Activated T-cell treated with anti-CD3 and anti-CD28 coated beads for 4 hours (primary cell): ENCODE measurements around the gene PANX3.
A peak's percentile ranks its signal among the peaks of the same experiment; 100 is the strongest.

Source experiments
- DNase-seq: peaks from one replicate; pipeline ENCODE4 v3.0.0-alpha.2; 2020

PANX3 gene

DNA sequence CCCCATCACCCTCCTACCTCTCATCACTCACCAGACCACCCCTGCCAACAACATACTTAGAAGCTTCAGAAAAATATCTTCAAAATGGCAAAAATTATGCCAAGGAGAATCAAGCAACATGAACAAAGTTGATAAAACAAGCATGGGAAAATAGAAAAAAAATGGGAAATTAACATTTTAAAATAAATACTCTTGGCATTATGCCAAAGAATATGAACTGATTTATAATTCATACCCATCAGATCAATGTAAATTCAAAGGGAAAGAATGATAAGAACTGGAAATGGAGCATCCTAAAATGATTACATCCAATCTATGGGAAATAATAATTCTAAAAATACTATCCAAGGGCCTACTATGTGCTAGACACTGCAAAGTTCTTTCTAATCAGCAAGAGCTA lies 50.3 kb downstream of the PANX3 start:
- DNase-seq: no peak

DNA sequence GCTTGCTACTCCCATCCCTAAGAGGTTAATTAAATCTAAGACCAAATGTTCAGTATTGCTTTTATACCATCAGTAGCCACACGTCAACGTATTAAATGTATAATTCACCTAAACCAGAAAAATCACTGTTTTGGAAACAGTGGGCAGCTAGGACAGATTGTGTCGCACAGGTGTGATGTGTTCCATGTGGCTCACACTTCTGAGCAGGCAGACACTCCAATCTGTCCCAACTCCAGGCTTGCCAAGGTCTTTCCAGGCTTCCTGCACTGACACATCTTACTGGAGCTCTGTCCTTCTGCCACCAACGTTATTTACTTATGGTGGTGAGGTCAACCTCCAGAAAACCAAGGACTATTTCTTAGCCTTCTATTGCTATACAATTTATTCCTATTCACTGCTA lies 50.9 kb downstream of the PANX3 start:
- no peak for DNase-seq

GRCh38 chr11:124663861-124664260 lies 52.6 kb downstream of the PANX3 start:
- DNase-seq: no peak

DNA sequence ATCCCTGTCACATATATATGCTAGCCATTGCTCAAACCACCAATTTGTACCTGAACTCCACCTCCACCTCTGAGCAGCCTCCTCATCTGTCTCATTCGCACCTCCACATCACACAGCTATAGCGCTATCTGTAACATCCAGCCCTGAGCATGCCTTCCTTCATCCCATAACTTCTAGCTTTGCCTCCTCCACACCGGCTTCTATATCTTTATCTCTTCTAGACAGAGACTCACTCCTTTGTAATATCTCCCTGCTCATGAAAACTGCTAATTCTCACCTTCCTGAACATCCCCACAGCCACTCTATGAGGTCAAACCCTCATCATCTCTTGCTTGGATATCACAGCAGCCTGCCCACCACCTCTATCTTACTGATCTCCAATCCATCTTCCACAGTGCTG lies 56.4 kb downstream of the PANX3 start:
- no peak for DNase-seq

GRCh38 chr11:124669193-124669592 lies 58.0 kb downstream of the PANX3 start:
- peak; percentile 31 for DNase-seq
